ENCODE measurements around the gene ALDH16A1. TPM values are rescaled to one million over a fixed set of nuclear protein-coding genes. Genes with fewer than 3 reads are reported as not detected.

The ALDH16A1 gene
- polyA plus RNA-seq (2013, experiment 1 of 2; ENCODE audit: insufficient read length) = 11.8 TPM
- polyA plus RNA-seq (2013, experiment 2 of 2; ENCODE audit: insufficient read length) = 13.6 TPM

GRCh38 chr19:49453013-49453756 lies at the start of gene ALDH16A1:
TSS of gene ALDH16A1 (plus strand) at chr19:49453225. CDS start at chr19:49453332, 107 bp downstream.
- peak; percentile 98 for DNase-seq

- peak; percentile 31 for DNase-seq
Observed at GRCh38 chr19:49403404-49404187, 49.4 kb upstream of the ALDH16A1 start.

- DNase-seq = no peak
Observed at GRCh38 chr19:49407079-49407478, 45.9 kb upstream of the ALDH16A1 start.

GRCh38 chr19:49407482-49408015 lies 45.5 kb upstream of the ALDH16A1 start:
- DNase-seq = no peak

- DNase-seq = peak; percentile 9
Observed at GRCh38 chr19:49408816-49409440, 44.1 kb upstream of the ALDH16A1 start.

- no peak for DNase-seq
Observed at GRCh38 chr19:49409441-49410029, 43.5 kb upstream of the ALDH16A1 start.

- DNase-seq = no peak
Observed at GRCh38 chr19:49411681-49412326, 41.2 kb upstream of the ALDH16A1 start.

- peak; percentile 49 for DNase-seq
Observed at GRCh38 chr19:49413348-49413747, 39.7 kb upstream of the ALDH16A1 start.

- no peak for DNase-seq
Observed at GRCh38 chr19:49414256-49414655, 38.8 kb upstream of the ALDH16A1 start.

- no peak for DNase-seq
Observed at GRCh38 chr19:49415102-49415809, 37.8 kb upstream of the ALDH16A1 start.

GRCh38 chr19:49415810-49416200 lies 37.2 kb upstream of the ALDH16A1 start:
- no peak for DNase-seq

- no peak for DNase-seq
Observed at GRCh38 chr19:49417088-49417487, 35.9 kb upstream of the ALDH16A1 start.

GRCh38 chr19:49418511-49418910 lies 34.5 kb upstream of the ALDH16A1 start:
- DNase-seq = no peak

- no peak for DNase-seq
Observed at GRCh38 chr19:49419173-49419572, 33.9 kb upstream of the ALDH16A1 start.

GRCh38 chr19:49420227-49420626 lies 32.8 kb upstream of the ALDH16A1 start:
- no peak for DNase-seq

- peak; percentile 24 for DNase-seq
Observed at GRCh38 chr19:49421039-49421877, 31.8 kb upstream of the ALDH16A1 start.

GRCh38 chr19:49421878-49422202 lies 31.2 kb upstream of the ALDH16A1 start:
- no peak for DNase-seq

GRCh38 chr19:49422407-49423070 lies 30.5 kb upstream of the ALDH16A1 start:
- no peak for DNase-seq

- no peak for DNase-seq
Observed at GRCh38 chr19:49423071-49423984, 29.7 kb upstream of the ALDH16A1 start, which contains the start of gene PTH2. TSS of gene PTH2 (minus strand) at chr19:49423441. CDS start at chr19:49423339, 102 bp downstream.
